Measurements from ENCODE around the gene ABCC1.

GRCh38 chr16:16176328-16176727 is 226.9 kb downstream of the ABCC1 start:
- TF ChIP-seq CTCF (IDR thresholded peaks at IDR 0.05; ENCODE audit: control extremely low read depth in 1 of 3, insufficient read depth in 1 of 3, low read depth in 1 of 3, low read length in 3 of 3) (no peak), EZH2 (IDR thresholded peaks at IDR 0.05; ENCODE audit: low read depth, low read length, severe bottlenecking) (no peak), POLR2A (IDR thresholded peaks at IDR 0.05; ENCODE audit: control extremely low read depth in 1 of 2, low read depth in 2 of 2, low read length in 2 of 2) (no peak), MAX (IDR thresholded peaks at IDR 0.05) (no peak), SP2 (IDR thresholded peaks at IDR 0.05; ENCODE audit: low read length) (no peak), TAF1 (IDR thresholded peaks at IDR 0.05; ENCODE audit: low read depth, low read length) (no peak), RAD21 (IDR thresholded peaks at IDR 0.05 in 1 of 2, conservative IDR thresholded peaks at IDR 0.05 in 1 of 2; ENCODE audit: low read depth in 2 of 2, low read length in 2 of 2) (no peak), ZNF274 (IDR thresholded peaks at IDR 0.05; ENCODE audit: borderline replicate concordance, extremely low read depth, low read length) (no peak), POU5F1 (IDR thresholded peaks at IDR 0.05; ENCODE audit: low read depth, low read length) (no peak), POLR2AphosphoS5 (IDR thresholded peaks at IDR 0.05; ENCODE audit: low read depth, low read length) (no peak), GABPA (IDR thresholded peaks at IDR 0.05; ENCODE audit: borderline replicate concordance, insufficient read depth, low read length) (no peak)
